ENCODE measurements around the gene SFRP4.

DNA sequence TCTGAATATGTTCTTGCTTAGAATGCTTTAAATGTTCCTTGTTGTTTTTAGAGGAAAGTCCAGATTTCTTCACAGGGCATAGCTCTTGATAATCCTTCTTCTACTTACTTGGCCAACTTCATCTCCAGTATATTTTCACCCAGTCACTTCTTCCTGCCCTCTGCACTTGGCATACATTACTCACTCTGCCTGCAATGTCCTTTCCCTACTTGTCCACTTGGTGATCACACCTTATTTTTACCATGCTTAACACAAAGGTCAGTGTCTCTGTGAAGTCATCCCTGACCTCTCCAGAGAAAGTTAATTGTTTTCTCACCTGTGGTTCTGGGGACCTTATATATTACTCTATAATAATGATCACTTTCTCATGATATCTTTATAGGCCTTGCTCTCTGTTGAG lies 23.3 kb downstream of the SFRP4 start:
- TF ChIP-seq, protein P1, sequence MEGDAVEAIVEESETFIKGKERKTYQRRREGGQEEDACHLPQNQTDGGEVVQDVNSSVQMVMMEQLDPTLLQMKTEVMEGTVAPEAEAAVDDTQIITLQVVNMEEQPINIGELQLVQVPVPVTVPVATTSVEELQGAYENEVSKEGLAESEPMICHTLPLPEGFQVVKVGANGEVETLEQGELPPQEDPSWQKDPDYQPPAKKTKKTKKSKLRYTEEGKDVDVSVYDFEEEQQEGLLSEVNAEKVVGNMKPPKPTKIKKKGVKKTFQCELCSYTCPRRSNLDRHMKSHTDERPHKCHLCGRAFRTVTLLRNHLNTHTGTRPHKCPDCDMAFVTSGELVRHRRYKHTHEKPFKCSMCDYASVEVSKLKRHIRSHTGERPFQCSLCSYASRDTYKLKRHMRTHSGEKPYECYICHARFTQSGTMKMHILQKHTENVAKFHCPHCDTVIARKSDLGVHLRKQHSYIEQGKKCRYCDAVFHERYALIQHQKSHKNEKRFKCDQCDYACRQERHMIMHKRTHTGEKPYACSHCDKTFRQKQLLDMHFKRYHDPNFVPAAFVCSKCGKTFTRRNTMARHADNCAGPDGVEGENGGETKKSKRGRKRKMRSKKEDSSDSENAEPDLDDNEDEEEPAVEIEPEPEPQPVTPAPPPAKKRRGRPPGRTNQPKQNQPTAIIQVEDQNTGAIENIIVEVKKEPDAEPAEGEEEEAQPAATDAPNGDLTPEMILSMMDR (IDR thresholded peaks at IDR 0.05; ENCODE audit: insufficient read depth, low read depth, low read length): no peak
- no peak for TF ChIP-seq EZH2 (IDR thresholded peaks at IDR 0.05; ENCODE audit: insufficient read depth, low read length)
